NCI-H226 (cell line): ENCODE results near the gene OSGEP.
A peak's percentile ranks its signal among the peaks of the same experiment; 100 is the strongest.
"Not testable (repeated sequence)": the region's sequence is repeated elsewhere in the genome, so short reads cannot be mapped to it uniquely, and the experiment has no call there.

Experiments
- DNase-seq: peaks from one replicate; pipeline ENCODE4 v3.0.0-alpha.2; 2015

Gene OSGEP

GRCh38 chr14:20469242-20469889 is 14.8 kb upstream of the OSGEP start, which contains the start of gene PNP:
Gene PNP, plus strand, starts transcription at chr14:20469406. Its CDS starts 119 bp downstream, at chr14:20469525.
- peak; percentile 70 for DNase-seq

GRCh38 chr14:20468764-20469241 is 14.2 kb upstream of the OSGEP start:
- no peak for DNase-seq

GRCh38 chr14:20461225-20462141 is 6.9 kb upstream of the OSGEP start, which contains the start of gene PIP4P1:
Gene PIP4P1, minus strand, starts transcription at chr14:20461434. Its CDS starts 109 bp downstream, at chr14:20461325.
- peak; percentile 100 for DNase-seq

GRCh38 chr14:20460458-20461224 is 6.0 kb upstream of the OSGEP start:
- no peak for DNase-seq

- no peak for DNase-seq
These were observed 3.6 kb upstream of the OSGEP start for GRCh38 chr14:20458031-20458789.

DNA sequence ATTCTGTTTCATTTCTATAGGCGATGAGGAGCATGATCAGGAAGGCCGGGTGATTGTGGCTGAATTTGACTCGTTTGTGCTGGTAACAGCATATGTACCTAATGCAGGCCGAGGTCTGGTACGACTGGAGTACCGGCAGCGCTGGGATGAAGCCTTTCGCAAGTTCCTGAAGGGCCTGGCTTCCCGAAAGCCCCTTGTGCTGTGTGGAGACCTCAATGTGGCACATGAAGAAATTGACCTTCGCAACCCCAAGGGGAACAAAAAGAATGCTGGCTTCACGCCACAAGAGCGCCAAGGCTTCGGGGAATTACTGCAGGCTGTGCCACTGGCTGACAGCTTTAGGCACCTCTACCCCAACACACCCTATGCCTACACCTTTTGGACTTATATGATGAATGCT is 2.4 kb upstream of the OSGEP start:
- no peak for DNase-seq

- peak; percentile 81 for DNase-seq
These were observed 1.0 kb upstream of the OSGEP start for GRCh38 chr14:20455355-20456300.

GRCh38 chr14:20452831-20453230 is 1.8 kb downstream of the OSGEP start:
- not testable (repeated sequence) for DNase-seq

GRCh38 chr14:20446889-20447288 is 7.7 kb downstream of the OSGEP start:
- no peak for DNase-seq

GRCh38 chr14:20443650-20444049 is 11.0 kb downstream of the OSGEP start:
- DNase-seq: not testable (repeated sequence)

DNA sequence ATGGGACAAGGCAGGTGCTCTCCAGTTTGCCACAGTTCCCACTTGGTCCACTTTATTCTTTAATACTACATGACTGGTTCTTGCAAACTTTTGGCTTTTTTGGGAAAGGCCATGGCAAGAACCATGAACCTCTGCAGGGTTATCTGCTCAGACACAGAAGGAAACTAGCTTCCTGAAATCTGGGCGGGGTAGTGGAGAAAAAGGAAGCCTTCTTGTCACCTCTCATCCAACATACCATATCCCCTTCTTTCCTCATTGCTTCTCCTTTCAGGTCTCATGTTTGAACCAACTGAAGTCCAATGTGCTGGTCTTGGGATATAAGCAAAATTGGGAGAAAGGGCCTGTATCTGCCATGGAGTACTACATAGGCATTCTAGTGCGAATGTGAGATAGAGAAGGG is 13.2 kb downstream of the OSGEP start:
- no peak for DNase-seq

DNA sequence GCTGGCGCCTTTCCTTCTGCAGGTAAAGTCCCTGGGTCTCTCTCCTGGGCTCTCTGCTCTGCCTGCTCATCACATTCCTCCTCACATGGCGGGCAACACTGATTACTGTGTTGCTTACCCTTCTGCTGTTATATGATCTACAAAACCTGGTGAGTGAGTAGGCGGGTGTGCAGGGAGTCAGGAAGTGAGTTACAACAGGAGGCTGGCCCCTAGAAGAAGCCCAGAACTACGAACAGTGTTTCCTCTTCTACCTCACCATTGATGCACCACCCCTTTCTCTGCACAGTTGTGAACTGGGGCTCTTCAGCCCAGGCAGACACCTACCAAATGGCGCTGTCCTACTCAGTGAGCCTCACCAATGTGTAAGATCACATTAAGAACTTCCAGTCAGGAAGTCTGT is 13.7 kb downstream of the OSGEP start:
- DNase-seq: no peak

- DNase-seq: no peak
These were observed 14.1 kb downstream of the OSGEP start for GRCh38 chr14:20440465-20440864.

- DNase-seq: no peak
These were observed 15.9 kb downstream of the OSGEP start for GRCh38 chr14:20438664-20439063.

DNA sequence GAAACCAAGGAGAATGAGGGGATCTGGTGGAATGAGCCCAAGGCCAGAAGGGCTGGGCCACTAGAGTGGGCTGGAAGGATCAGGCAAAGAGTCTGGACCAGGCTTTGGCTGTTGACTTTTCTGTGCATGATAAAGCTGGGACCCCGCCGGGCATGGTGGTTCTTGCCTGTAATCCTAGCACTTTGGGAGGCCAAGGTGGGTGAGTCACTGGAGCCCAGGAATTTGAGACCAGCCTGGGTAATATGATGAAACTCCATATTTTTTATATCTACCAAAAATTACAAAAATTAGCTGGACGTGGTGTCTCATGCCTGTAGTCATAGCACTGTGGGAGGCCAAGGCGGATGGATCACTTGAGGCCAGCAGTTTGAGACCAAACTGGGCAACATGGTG is 18.3 kb downstream of the OSGEP start:
- peak; percentile 46 for DNase-seq

- no peak for DNase-seq
These were observed 18.8 kb downstream of the OSGEP start, which contains the start of gene KLHL33 for GRCh38 chr14:20435582-20436362. Gene KLHL33, minus strand, starts transcription at chr14:20436166. Its CDS starts 355 bp downstream, at chr14:20435811.

GRCh38 chr14:20434701-20435581 is 19.7 kb downstream of the OSGEP start:
- DNase-seq: no peak

DNA sequence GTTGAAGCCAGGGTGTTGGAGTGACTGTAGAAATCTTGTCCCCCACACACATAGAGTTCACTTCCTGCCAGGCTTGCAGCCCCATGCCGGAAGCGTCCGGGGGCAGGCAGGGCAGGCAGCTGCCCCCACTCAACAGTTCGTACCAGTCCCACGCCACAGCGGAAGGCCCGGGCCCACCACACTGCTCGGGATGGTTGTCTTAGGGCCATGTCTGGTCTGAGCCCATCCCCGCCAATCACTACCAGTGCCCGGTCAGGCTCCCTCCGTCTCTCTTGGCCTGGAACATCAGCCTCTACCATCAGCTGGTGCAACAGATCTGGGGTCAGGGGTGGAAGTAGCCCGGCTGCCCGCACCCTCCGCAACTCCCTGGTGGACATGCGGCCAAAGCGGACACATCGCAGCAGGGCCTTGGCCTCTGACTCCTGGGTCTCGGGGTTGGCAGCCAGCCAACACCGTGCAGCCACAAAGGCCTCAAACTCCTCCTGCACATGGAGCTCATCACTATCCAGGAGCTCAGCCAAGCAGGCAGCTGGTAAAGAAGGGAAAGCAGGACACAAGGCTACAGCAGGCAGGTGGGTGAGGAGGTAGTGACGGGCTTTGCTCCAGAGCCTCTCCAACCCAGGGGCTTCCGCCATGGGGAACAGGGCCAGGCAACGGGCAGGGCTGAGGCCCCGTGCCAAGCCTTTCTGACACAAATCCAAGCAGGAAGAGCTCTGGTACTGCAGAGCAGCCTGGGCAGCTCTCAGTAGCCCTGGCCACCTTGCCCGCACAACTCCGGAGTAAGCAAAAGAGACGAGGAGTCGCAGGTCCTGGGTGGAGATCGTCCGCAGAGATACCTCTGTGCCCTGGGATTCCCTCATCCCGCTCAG is 24.6 kb downstream of the OSGEP start:
- DNase-seq: no peak
